Measurements from ENCODE around the gene BST1.

GRCh38 chr4:15695240-15695699, 7.6 kb upstream of the BST1 start:
- TF ChIP-seq POLR2A (IDR thresholded peaks at IDR 0.05; ENCODE audit: low read depth, low read length) = no peak
- no peak for TF ChIP-seq GATA2 (IDR thresholded peaks at IDR 0.05; ENCODE audit: insufficient read depth, insufficient read length, low read depth, low read length)
